Natural killer cell (primary cell): ENCODE data around the gene ERP27. TPM values are rescaled to one million over a fixed set of nuclear protein-coding genes. Genes with fewer than 3 reads are reported as not detected.

ENCODE experiments used
- ATAC-seq, 3 donors: fragments of 150-1000 bp in 2 of 3; fragments of 200-7000 bp in 1 of 3; cut with Tn5 transposase; 1 replicate in 1 of 3; 2 replicates in 2 of 3; pipeline ENCODE4 v1.10.0; 2021; ENCODE audit warnings: mild to moderate bottlenecking in 2 of 3, moderate library complexity in 2 of 3
- DNase-seq, 2 donors: peaks; one replicate each; pipeline versions ENCODE4 v3.0.0 to v3.0.0-alpha.2; 2013 to 2021; ENCODE audit warnings: mixed read lengths in 1 of 2
- H3K27ac ChIP-seq: one replicate; pipeline ENCODE4 v1.5.1; 2013; ENCODE audit warnings: mild to moderate bottlenecking, low read length
- H3K27me3 ChIP-seq: one replicate; pipeline ENCODE4 v1.6.1; 2013; ENCODE audit warnings: low read length; ENCODE audit not compliant: control insufficient read depth, insufficient read depth
- H3K36me3 ChIP-seq: one replicate; pipeline ENCODE4 v1.6.1; 2013; ENCODE audit warnings: low read length; ENCODE audit not compliant: control insufficient read depth, insufficient read depth
- H3K4me1 ChIP-seq: one replicate; pipeline ENCODE4 v1.6.1; 2013; ENCODE audit warnings: low read length; ENCODE audit not compliant: control insufficient read depth, insufficient read depth
- H3K4me3 ChIP-seq: one replicate; pipeline ENCODE4 v1.5.1; 2013; ENCODE audit warnings: low read length
- H3K9me3 ChIP-seq: one replicate; pipeline ENCODE4 v1.6.1; 2013; ENCODE audit warnings: low read length; ENCODE audit not compliant: control insufficient read depth, insufficient read depth
- H3K27ac Mint-ChIP-seq, 2 donors: one replicate each; pipeline ENCODE4 v1.8.0; 2022; ENCODE audit warnings: mild to moderate bottlenecking in 2 of 2, mixed read lengths in 2 of 2, moderate library complexity in 1 of 2
- H3K27me3 Mint-ChIP-seq, 2 donors: one replicate each; pipeline ENCODE4 v1.8.0; 2022; ENCODE audit warnings: low read depth in 2 of 2, mixed read lengths in 2 of 2
- H3K36me3 Mint-ChIP-seq: one replicate; pipeline ENCODE4 v1.8.0; 2022; ENCODE audit warnings: mixed read lengths
- H3K4me1 Mint-ChIP-seq, 2 donors: one replicate each; pipeline ENCODE4 v1.8.0; 2022; ENCODE audit warnings: mixed read lengths in 2 of 2
- H3K4me3 Mint-ChIP-seq: one replicate; pipeline ENCODE4 v1.8.0; 2022; ENCODE audit warnings: mild to moderate bottlenecking, moderate library complexity, mixed read lengths
- H3K9me3 Mint-ChIP-seq, 2 donors: one replicate each; pipeline ENCODE4 v1.8.0; 2022; ENCODE audit warnings: mixed read lengths in 2 of 2
- CTCF ChIP-seq: fragments of 200-600 bp; IDR thresholded peaks from one replicate; pipeline ENCODE4 v1.8.0; 2022; ENCODE audit warnings: antibody characterized with exemption
- WGBS: methylation state at CpG from one replicate; pipeline ENCODE4 v1.1.7; 2013; ENCODE audit warnings: missing lambda C conversion rate; ENCODE audit not compliant: insufficient coverage; 5-methylcytosine and 5-hydroxymethylcytosine counted together
- intact Hi-C: fragments of 100-400 bp; cut with micrococcal nuclease; formaldehyde crosslinking; loops from one replicate; pipeline ENCODE4 v1.14.2; 2022
- total RNA-seq, 4 donors: library from RNA; stranded (reverse); fragments of 120-200 nt in 1 of 4; gene quantifications; one replicate each; pipeline versions ENCODE4 v1.2.3 to v1.2.4, GENCODE V29; 2013 to 2022

ERP27 gene
- total RNA-seq, 3 donors from 2014 or later (not counting 1 experiment from before 2014, with no cell fraction given) = 9.8 to 15.2 (median 12.3) TPM

GRCh38 chr12:14880890-14881453, 57.4 kb downstream of the ERP27 start:
- H3K9me3 ChIP-seq = no peaks in the 10 kb centered on the region
- H3K36me3 ChIP-seq = no peaks in the 10 kb centered on the region
- H3K4me1 Mint-ChIP-seq = peaks cover 16 to 24% of the 10 kb centered on the region in 2 donors
- ATAC-seq (no peak), DNase-seq (no peak)
- peaks cover 3% of the 10 kb centered on the region for H3K27me3 ChIP-seq
- H3K4me1 ChIP-seq = peaks cover 5% of the 10 kb centered on the region
- 0% methylated on average over 2 of the region's 6 CpGs for whole genome bisulfite sequencing
- no peak overlapping the region for H3K4me3 Mint-ChIP-seq
- no peak overlapping the region for H3K27ac ChIP-seq
- intact Hi-C loops = loop anchor here (5.0 kb wide), 1 partner anchor 76 kb away; no protein-coding TSS in a partner anchor
- H3K27ac Mint-ChIP-seq = no peak overlapping the region
- no peaks in the 10 kb centered on the region for H3K9me3 Mint-ChIP-seq
- H3K36me3 Mint-ChIP-seq = no peaks in the 10 kb centered on the region
- no peak overlapping the region for H3K4me3 ChIP-seq
- peaks cover 13 to 29% of the 10 kb centered on the region in 2 donors for H3K27me3 Mint-ChIP-seq
- TF ChIP-seq CTCF = no peak

- no peak for TF ChIP-seq CTCF
- no peaks in the 10 kb centered on the region for H3K9me3 ChIP-seq
- no peak overlapping the region for H3K27ac ChIP-seq
- no peaks in the 10 kb centered on the region for H3K36me3 ChIP-seq
- Mint-ChIP-seq H3K27me3 (peaks cover 4 to 14% of the 10 kb centered on the region in 2 donors), H3K9me3 (no peaks in the 10 kb centered on the region), H3K36me3 (no peaks in the 10 kb centered on the region), H3K4me3 (no peak overlapping the region), H3K4me1 (peaks cover 4 to 11% of the 10 kb centered on the region in 2 donors), H3K27ac (no peak overlapping the region)
- no peak overlapping the region for H3K4me3 ChIP-seq
- H3K4me1 ChIP-seq = no peaks in the 10 kb centered on the region
- intact Hi-C loops = no loop called here
- ATAC-seq = no peak
- WGBS = 91% methylated on average over 8 of the region's 8 CpGs
- DNase-seq = no peak
- no peaks in the 10 kb centered on the region for H3K27me3 ChIP-seq
Measured at GRCh38 chr12:14879222-14879933, 59.0 kb downstream of the ERP27 start.

- no peaks in the 10 kb centered on the region for H3K36me3 Mint-ChIP-seq
- H3K4me1 ChIP-seq = no peaks in the 10 kb centered on the region
- no CpG with 5 or more reads among the region's 1 CpG for WGBS
- ATAC-seq (no peak), DNase-seq (no peak)
- no peak overlapping the region for H3K4me3 ChIP-seq
- no peak overlapping the region for H3K27ac ChIP-seq
- intact Hi-C loops = no loop called here
- no peaks in the 10 kb centered on the region for H3K9me3 ChIP-seq
- TF ChIP-seq CTCF = no peak
- H3K27me3 Mint-ChIP-seq = peaks cover 2 to 6% of the 10 kb centered on the region in 2 donors
- H3K4me1 Mint-ChIP-seq = peaks cover 0 to 7% of the 10 kb centered on the region in 2 donors
- no peaks in the 10 kb centered on the region for H3K36me3 ChIP-seq
- no peaks in the 10 kb centered on the region for H3K9me3 Mint-ChIP-seq
- no peak overlapping the region for H3K4me3 Mint-ChIP-seq
- no peak overlapping the region for H3K27ac Mint-ChIP-seq
- H3K27me3 ChIP-seq = no peaks in the 10 kb centered on the region
Measured at GRCh38 chr12:14878488-14878887, 59.8 kb downstream of the ERP27 start.
